Fibroblast of lung (primary cell): ENCODE data around the gene DAPK3. TPM values are rescaled to one million over a fixed set of nuclear protein-coding genes. Genes with fewer than 3 reads are reported as not detected.
A peak's percentile ranks its signal among the peaks of the same experiment; 100 is the strongest.

Source experiments
- DNase-seq, 2 donors: peaks; one replicate each; pipeline versions ENCODE4 v3.0.0 to v3.0.0-alpha.2; 2010; ENCODE audit warnings: low read depth in 2 of 2
- H2AFZ ChIP-seq: 2 replicates; pipeline ENCODE4 v1.5.1; 2012; ENCODE audit warnings: low read length, control low read depth, inconsistent platforms
- H3K27ac ChIP-seq: 2 replicates; pipeline ENCODE4 v1.5.1; 2011; ENCODE audit warnings: low read length, control low read depth; ENCODE audit not compliant: insufficient read depth
- H3K27me3 ChIP-seq: 2 replicates; pipeline ENCODE4 v1.5.1; 2011; ENCODE audit warnings: mild to moderate bottlenecking, low read length; ENCODE audit not compliant: control insufficient read depth, insufficient read depth
- H3K36me3 ChIP-seq: 2 replicates; pipeline ENCODE4 v1.5.1; 2011; ENCODE audit warnings: low read length; ENCODE audit not compliant: control insufficient read depth, insufficient read depth
- H3K4me1 ChIP-seq: 2 replicates; pipeline ENCODE4 v1.5.1; 2011; ENCODE audit warnings: low read length; ENCODE audit not compliant: control insufficient read depth, insufficient read depth; ENCODE audit errors: extremely low read depth
- H3K4me2 ChIP-seq: 2 replicates; pipeline ENCODE4 v1.5.1; 2011; ENCODE audit warnings: low read length, control low read depth; ENCODE audit not compliant: insufficient read depth; ENCODE audit errors: extremely low read depth
- H3K4me3 ChIP-seq, 4 experiments: fragments of 200-600 bp in 1 of 4; sonication (generic) in 1 of 4; replicated peaks in 1 of 4; 2 replicates each; pipeline ENCODE4 v1.5.1; 2011 to 2016; ENCODE audit warnings: low read length in 4 of 4, low read depth in 3 of 4, mild to moderate bottlenecking in 3 of 4, control low read depth in 2 of 4, inconsistent platforms in 1 of 4, mixed read lengths in 1 of 4; ENCODE audit not compliant: insufficient read depth in 1 of 4; ENCODE audit errors: control extremely low read depth in 1 of 4
- H3K79me2 ChIP-seq: 2 replicates; pipeline ENCODE4 v1.5.1; 2012; ENCODE audit warnings: mild to moderate bottlenecking, low read length, inconsistent platforms; ENCODE audit not compliant: control insufficient read depth, insufficient read depth
- H3K9ac ChIP-seq: 2 replicates; pipeline ENCODE4 v1.5.1; 2011; ENCODE audit warnings: mild to moderate bottlenecking, low read length, control low read depth; ENCODE audit not compliant: insufficient read depth
- H3K9me3 ChIP-seq: 2 replicates; pipeline ENCODE4 v1.5.1; 2012; ENCODE audit warnings: low read depth, low read length; ENCODE audit not compliant: control insufficient read depth, insufficient read depth
- H4K20me1 ChIP-seq: 2 replicates; pipeline ENCODE4 v1.5.1; 2011; ENCODE audit warnings: low read length; ENCODE audit not compliant: control insufficient read depth, insufficient read depth; ENCODE audit errors: extremely low read depth
- CTCF ChIP-seq, 2 donors: IDR thresholded peaks in 1 of 2; conservative IDR thresholded peaks in 1 of 2; 1 replicate in 1 of 2; 2 replicates in 1 of 2; pipeline ENCODE4 v1.5.1; 2011 to 2012; ENCODE audit warnings: low read length in 2 of 2, control low read depth in 1 of 2, inconsistent platforms in 1 of 2, low read depth in 1 of 2, mild to moderate bottlenecking in 1 of 2
- EZH2 ChIP-seq: IDR thresholded peaks from 2 replicates; pipeline ENCODE4 v1.5.1; 2012; ENCODE audit warnings: low read length, control low read depth, mild to moderate bottlenecking; ENCODE audit errors: missing control alignments
- polyA plus RNA-seq, 2 donors: library from polyadenylated mRNA; depleted of rRNA in 1 of 2; stranded (reverse) in 1 of 2; unstranded in 1 of 2; fragments of >200 nt; gene quantifications; 2 replicates each; pipeline ENCODE4 v1.2.1, GENCODE V29; 2011 to 2012; ENCODE audit warnings: missing spikeins in 1 of 2
- total RNA-seq: library from RNA; depleted of rRNA; stranded (reverse); fragments of >200 nt; gene quantifications from 2 replicates; pipeline ENCODE4 v1.2.1, GENCODE V29; 2014

DAPK3 gene
- total and polyA plus RNA-seq, 2 donors (not counting 1 experiment from before 2014, with no cell fraction given): 69.8 to 114 TPM

- no peak overlapping the region for H3K4me2 ChIP-seq
- no peak overlapping the region for H3K9ac ChIP-seq
- no peak overlapping the region for H3K27ac ChIP-seq
- H2AFZ ChIP-seq: no peak overlapping the region
- H3K4me3 ChIP-seq: no peak overlapping the region
- no peak for DNase-seq
- H3K36me3 ChIP-seq: no peaks in the 10 kb centered on the region
- no peaks in the 10 kb centered on the region for H3K9me3 ChIP-seq
- no peaks in the 10 kb centered on the region for H3K79me2 ChIP-seq
- no peaks in the 10 kb centered on the region for H3K4me1 ChIP-seq
- H3K27me3 ChIP-seq: peaks cover 8% of the 10 kb centered on the region
- no peaks in the 10 kb centered on the region for H4K20me1 ChIP-seq
- TF ChIP-seq EZH2 (no peak), CTCF (conservative IDR thresholded peaks at IDR 0.05 in 1 of 2, IDR thresholded peaks at IDR 0.05 in 1 of 2; ENCODE audit: low read depth in 1 of 2, low read length in 2 of 2) (no peak)
Measured at GRCh38 chr19:3936506-3937442, 34.1 kb downstream of the DAPK3 start.

GRCh38 chr19:3932931-3933810 lies 37.7 kb downstream of the DAPK3 start, which contains the start of gene NMRK2:
Gene NMRK2, plus strand, starts transcription at chr19:3933069. Its CDS starts 603 bp downstream, at chr19:3933672.
- H3K4me1 ChIP-seq: no peaks in the 10 kb centered on the region
- H2AFZ ChIP-seq: no peak within 1 kb of the TSS
- no peak within 1 kb of the TSS for H3K4me2 ChIP-seq
- no peaks in the 10 kb centered on the region for H3K79me2 ChIP-seq
- TF ChIP-seq CTCF (conservative IDR thresholded peaks at IDR 0.05 in 1 of 2, IDR thresholded peaks at IDR 0.05 in 1 of 2; ENCODE audit: low read depth in 1 of 2, low read length in 2 of 2) (no peak), EZH2 (peak; percentile 64)
- H3K9me3 ChIP-seq: no peaks in the 10 kb centered on the region
- DNase-seq: no peak
- no peak within 1 kb of the TSS for H3K9ac ChIP-seq
- no peak within 1 kb of the TSS for H3K4me3 ChIP-seq
- peaks cover 8% of the 10 kb centered on the region for H3K27me3 ChIP-seq
- H3K27ac ChIP-seq: no peak within 1 kb of the TSS
- no peaks in the 10 kb centered on the region for H4K20me1 ChIP-seq
- no peaks in the 10 kb centered on the region for H3K36me3 ChIP-seq

GRCh38 chr19:3931041-3931440 lies 39.9 kb downstream of the DAPK3 start:
- Histone ChIP-seq H3K9me3 (no peaks in the 10 kb centered on the region), H3K27me3 (peaks cover 8% of the 10 kb centered on the region), H3K4me2 (no peak overlapping the region), H3K4me3 (no peak overlapping the region), H2AFZ (no peak overlapping the region), H3K4me1 (no peaks in the 10 kb centered on the region), H4K20me1 (no peaks in the 10 kb centered on the region), H3K9ac (no peak overlapping the region), H3K79me2 (no peaks in the 10 kb centered on the region), H3K27ac (no peak overlapping the region), H3K36me3 (no peaks in the 10 kb centered on the region)
- no peak for DNase-seq
- TF ChIP-seq EZH2 (no peak), CTCF (conservative IDR thresholded peaks at IDR 0.05 in 1 of 2, IDR thresholded peaks at IDR 0.05 in 1 of 2; ENCODE audit: low read depth in 1 of 2, low read length in 2 of 2) (no peak)
